ENCODE measurements around the gene FBXL15. TPM values are rescaled to one million over a fixed set of nuclear protein-coding genes. Genes with fewer than 3 reads are reported as not detected.

Gene FBXL15
- total and polyA plus RNA-seq, 2 of the 13 experiments (the other 11 are each of a cell fraction or from before 2014, with no cell fraction given), result 4.3 to 8.3 TPM

GRCh38 chr10:102420714-102421506, at the start of gene FBXL15 (continued):
- TF ChIP-seq MTF1 (CRISPR knock-in tag; IDR thresholded peaks at IDR 0.05) (peak; percentile 53; the same call in 1 of the 2 replicates), ZNF550 (CRISPR knock-in tag; IDR thresholded peaks at IDR 0.05; ENCODE audit: borderline replicate concordance) (no peak), ZNF713 (CRISPR knock-in tag; IDR thresholded peaks at IDR 0.05) (no peak; the same call in 1 of the 2 replicates), GPN1 (CRISPR knock-in tag; IDR thresholded peaks at IDR 0.05; ENCODE audit: borderline replicate concordance) (no peak), ELF3 (CRISPR knock-in tag; IDR thresholded peaks at IDR 0.05) (peak; percentile 74), KAT2B (IDR thresholded peaks at IDR 0.05; ENCODE audit: borderline replicate concordance, low read depth, low read length) (no peak), ZNF451 (CRISPR knock-in tag; IDR thresholded peaks at IDR 0.05) (no peak), RXRB (CRISPR knock-in tag; IDR thresholded peaks at IDR 0.05; ENCODE audit: borderline replicate concordance) (peak; percentile 71; the same call in 1 of the 2 replicates), MTA3 (CRISPR knock-in tag; IDR thresholded peaks at IDR 0.05) (no peak), ZNF781 (CRISPR knock-in tag; IDR thresholded peaks at IDR 0.05; ENCODE audit: borderline replicate concordance, not compliant biosample characterization) (no peak), GATA4 (IDR thresholded peaks at IDR 0.05; ENCODE audit: borderline replicate concordance, low read depth) (0 out of 2 replicates have a peak, but pooled peaks have one; percentile 42), ZFP1 (CRISPR knock-in tag; IDR thresholded peaks at IDR 0.05) (0 out of 2 replicates have a peak, but pooled peaks have one; percentile 46), HNF4A (CRISPR knock-in tag; IDR thresholded peaks at IDR 0.05) (peak; percentile 10; the same call in 1 of the 2 replicates), HBP1 (CRISPR knock-in tag; IDR thresholded peaks at IDR 0.05; ENCODE audit: low read depth) (peak; percentile 42; the same call in 1 of the 2 replicates), ZNF740 (CRISPR knock-in tag; IDR thresholded peaks at IDR 0.05) (peak; percentile 42; the same call in 1 of the 2 replicates), TEF (CRISPR knock-in tag; IDR thresholded peaks at IDR 0.05) (0 out of 2 replicates have a peak, but pooled peaks have one; percentile 42)
- TF ChIP-seq, protein P1, sequence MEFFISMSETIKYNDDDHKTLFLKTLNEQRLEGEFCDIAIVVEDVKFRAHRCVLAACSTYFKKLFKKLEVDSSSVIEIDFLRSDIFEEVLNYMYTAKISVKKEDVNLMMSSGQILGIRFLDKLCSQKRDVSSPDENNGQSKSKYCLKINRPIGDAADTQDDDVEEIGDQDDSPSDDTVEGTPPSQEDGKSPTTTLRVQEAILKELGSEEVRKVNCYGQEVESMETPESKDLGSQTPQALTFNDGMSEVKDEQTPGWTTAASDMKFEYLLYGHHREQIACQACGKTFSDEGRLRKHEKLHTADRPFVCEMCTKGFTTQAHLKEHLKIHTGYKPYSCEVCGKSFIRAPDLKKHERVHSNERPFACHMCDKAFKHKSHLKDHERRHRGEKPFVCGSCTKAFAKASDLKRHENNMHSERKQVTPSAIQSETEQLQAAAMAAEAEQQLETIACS (CRISPR knock-in tag; IDR thresholded peaks at IDR 0.05), result peak; percentile 77
- TF ChIP-seq, protein P2, sequence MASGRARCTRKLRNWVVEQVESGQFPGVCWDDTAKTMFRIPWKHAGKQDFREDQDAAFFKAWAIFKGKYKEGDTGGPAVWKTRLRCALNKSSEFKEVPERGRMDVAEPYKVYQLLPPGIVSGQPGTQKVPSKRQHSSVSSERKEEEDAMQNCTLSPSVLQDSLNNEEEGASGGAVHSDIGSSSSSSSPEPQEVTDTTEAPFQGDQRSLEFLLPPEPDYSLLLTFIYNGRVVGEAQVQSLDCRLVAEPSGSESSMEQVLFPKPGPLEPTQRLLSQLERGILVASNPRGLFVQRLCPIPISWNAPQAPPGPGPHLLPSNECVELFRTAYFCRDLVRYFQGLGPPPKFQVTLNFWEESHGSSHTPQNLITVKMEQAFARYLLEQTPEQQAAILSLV (CRISPR knock-in tag; IDR thresholded peaks at IDR 0.05; ENCODE audit: borderline replicate concordance), result peak; percentile 86; the same call in 1 of the 2 replicates
- TF ChIP-seq, protein P3, sequence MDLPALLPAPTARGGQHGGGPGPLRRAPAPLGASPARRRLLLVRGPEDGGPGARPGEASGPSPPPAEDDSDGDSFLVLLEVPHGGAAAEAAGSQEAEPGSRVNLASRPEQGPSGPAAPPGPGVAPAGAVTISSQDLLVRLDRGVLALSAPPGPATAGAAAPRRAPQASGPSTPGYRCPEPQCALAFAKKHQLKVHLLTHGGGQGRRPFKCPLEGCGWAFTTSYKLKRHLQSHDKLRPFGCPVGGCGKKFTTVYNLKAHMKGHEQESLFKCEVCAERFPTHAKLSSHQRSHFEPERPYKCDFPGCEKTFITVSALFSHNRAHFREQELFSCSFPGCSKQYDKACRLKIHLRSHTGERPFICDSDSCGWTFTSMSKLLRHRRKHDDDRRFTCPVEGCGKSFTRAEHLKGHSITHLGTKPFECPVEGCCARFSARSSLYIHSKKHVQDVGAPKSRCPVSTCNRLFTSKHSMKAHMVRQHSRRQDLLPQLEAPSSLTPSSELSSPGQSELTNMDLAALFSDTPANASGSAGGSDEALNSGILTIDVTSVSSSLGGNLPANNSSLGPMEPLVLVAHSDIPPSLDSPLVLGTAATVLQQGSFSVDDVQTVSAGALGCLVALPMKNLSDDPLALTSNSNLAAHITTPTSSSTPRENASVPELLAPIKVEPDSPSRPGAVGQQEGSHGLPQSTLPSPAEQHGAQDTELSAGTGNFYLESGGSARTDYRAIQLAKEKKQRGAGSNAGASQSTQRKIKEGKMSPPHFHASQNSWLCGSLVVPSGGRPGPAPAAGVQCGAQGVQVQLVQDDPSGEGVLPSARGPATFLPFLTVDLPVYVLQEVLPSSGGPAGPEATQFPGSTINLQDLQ (CRISPR knock-in tag; IDR thresholded peaks at IDR 0.05), result 0 out of 2 replicates have a peak, but pooled peaks have one; percentile 47
- TF ChIP-seq, protein P4, sequence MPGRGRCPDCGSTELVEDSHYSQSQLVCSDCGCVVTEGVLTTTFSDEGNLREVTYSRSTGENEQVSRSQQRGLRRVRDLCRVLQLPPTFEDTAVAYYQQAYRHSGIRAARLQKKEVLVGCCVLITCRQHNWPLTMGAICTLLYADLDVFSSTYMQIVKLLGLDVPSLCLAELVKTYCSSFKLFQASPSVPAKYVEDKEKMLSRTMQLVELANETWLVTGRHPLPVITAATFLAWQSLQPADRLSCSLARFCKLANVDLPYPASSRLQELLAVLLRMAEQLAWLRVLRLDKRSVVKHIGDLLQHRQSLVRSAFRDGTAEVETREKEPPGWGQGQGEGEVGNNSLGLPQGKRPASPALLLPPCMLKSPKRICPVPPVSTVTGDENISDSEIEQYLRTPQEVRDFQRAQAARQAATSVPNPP (CRISPR knock-in tag; IDR thresholded peaks at IDR 0.05), result no peak

Data from HepG2 (cell line).